ENCODE data around the gene SMLR1. TPM values are rescaled to one million over a fixed set of nuclear protein-coding genes. Genes with fewer than 3 reads are reported as not detected.

SMLR1 gene
- total RNA-seq, 1 donor: not detected

DNA sequence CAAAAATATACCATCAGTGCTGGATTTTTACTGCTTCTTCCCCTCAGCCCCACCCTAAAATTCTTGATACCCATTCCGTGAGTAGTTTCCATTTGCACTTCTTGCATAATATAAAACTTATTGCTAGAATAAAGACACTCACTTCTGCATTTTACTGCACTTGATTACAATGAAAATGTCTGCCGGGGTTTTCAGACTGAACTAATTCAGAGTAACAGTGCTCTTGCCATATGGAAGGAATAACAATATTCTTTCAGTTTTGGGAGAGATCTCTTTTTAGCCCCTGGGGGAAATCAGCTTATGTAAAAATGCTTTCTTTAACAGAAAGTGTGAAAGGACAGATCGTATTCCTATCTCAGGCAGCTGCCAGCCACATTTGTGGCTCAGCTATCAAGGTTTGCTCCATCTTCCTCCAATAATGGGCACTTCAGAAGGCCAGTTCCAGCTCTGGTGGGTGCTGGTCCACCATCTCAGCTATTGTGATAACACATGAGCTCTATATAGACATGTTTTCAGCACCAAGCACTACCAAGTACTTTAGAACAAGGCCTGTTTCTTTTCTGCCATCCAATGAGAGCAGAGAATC lies 8.9 kb downstream of the SMLR1 start:
- no peak for DNase-seq (ENCODE audit: low read depth)
- no peak for TF ChIP-seq CTCF (IDR thresholded peaks at IDR 0.05; ENCODE audit: insufficient read depth, low read length)
- no peak overlapping the region for H3K4me3 ChIP-seq (ENCODE audit: low read depth, low read length)

GRCh38 chr6:130837067-130837466 lies 9.9 kb downstream of the SMLR1 start:
- H3K4me3 ChIP-seq (ENCODE audit: low read depth, low read length): no peak overlapping the region
- no peak for DNase-seq (ENCODE audit: low read depth)
- TF ChIP-seq CTCF (IDR thresholded peaks at IDR 0.05; ENCODE audit: insufficient read depth, low read length): no peak

DNA sequence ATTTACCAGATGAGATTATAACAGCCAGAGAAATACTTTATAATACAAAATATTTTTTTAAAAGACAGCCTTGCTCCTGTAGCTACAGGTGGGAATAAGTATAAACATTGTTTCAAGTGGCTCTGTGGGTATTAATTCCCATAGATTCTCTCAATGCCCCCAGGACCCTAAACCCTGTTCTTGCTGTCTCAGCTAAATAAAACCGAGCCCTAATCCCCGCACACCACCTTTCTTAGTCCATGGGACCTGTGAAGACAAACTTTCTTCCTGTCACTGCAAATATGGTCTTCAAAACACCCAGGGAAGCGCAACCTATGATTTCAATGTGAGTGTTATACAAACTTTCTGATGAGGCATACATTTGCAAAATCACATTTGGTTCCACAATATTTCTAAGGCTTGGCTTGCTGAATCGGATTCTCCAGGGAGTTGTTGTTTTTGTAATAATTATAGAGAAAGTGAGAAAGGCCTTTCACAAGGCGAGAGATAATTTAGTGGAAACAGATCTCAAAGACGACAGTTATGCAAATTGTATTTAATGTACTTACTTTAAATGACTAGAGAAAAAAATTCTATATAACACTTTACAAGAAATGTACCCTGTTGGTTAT lies 11.1 kb downstream of the SMLR1 start:
- no peak for DNase-seq (ENCODE audit: low read depth)
- H3K4me3 ChIP-seq (ENCODE audit: low read depth, low read length): no peak overlapping the region
- TF ChIP-seq CTCF (IDR thresholded peaks at IDR 0.05; ENCODE audit: insufficient read depth, low read length): no peak

DNA sequence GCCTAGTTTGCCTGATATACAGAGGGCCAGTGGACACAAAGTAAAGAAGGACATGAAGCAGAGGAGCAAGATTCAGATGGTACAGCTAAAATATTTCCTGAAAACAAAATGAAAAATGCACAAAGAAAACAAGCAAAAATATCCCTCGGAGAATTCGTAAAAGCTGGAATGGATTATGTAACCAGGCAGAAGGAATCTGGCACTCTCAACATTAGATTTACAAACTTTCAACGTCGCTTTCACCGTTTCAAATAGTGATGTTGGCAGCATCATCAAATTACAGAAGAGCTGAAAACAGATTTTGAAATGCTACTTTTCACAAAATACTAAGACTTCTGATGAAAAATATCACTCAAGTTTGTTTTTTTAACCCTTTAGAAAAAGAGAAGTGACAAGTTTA lies 11.7 kb downstream of the SMLR1 start:
- H3K4me3 ChIP-seq (ENCODE audit: low read depth, low read length): no peak overlapping the region
- TF ChIP-seq CTCF (IDR thresholded peaks at IDR 0.05; ENCODE audit: insufficient read depth, low read length): no peak
- no peak for DNase-seq (ENCODE audit: low read depth)

- H3K4me3 ChIP-seq (ENCODE audit: low read depth, low read length): no peak overlapping the region
- no peak for DNase-seq (ENCODE audit: low read depth)
- TF ChIP-seq CTCF (IDR thresholded peaks at IDR 0.05; ENCODE audit: insufficient read depth, low read length): no peak
Measured at GRCh38 chr6:130839379-130839778, 12.2 kb downstream of the SMLR1 start.

- no peak for DNase-seq (ENCODE audit: low read depth)
- no peak overlapping the region for H3K4me3 ChIP-seq (ENCODE audit: low read depth, low read length)
- no peak for TF ChIP-seq CTCF (IDR thresholded peaks at IDR 0.05; ENCODE audit: insufficient read depth, low read length)
Measured at GRCh38 chr6:130840050-130840449, 12.8 kb downstream of the SMLR1 start.

Data from fibroblast of the aortic adventitia (primary cell).